Mesenchymal stem cell (in vitro differentiated cells and primary cell): ENCODE measurements around the gene KLHL25.

ENCODE experiments used
- DNase-seq: peaks from one replicate; pipeline ENCODE4 v3.0.0-alpha.2; 2013
- H2AFZ ChIP-seq: one replicate; pipeline ENCODE4 v1.6.1; 2013; ENCODE audit warnings: low read depth, mild to moderate bottlenecking, control low read depth, inconsistent platforms, low read length, moderate library complexity
- H2AK5ac ChIP-seq: 2 replicates; pipeline ENCODE4 v1.6.1; 2013; ENCODE audit warnings: low read length, moderate library complexity, mild to moderate bottlenecking, inconsistent platforms; ENCODE audit not compliant: severe bottlenecking
- H2BK120ac ChIP-seq: one replicate; pipeline ENCODE4 v1.6.1; 2013; ENCODE audit warnings: low read depth, mild to moderate bottlenecking, inconsistent platforms, low read length, moderate library complexity
- H2BK12ac ChIP-seq, 2 experiments: one replicate each; pipeline ENCODE4 v1.6.1; 2013; ENCODE audit warnings: inconsistent platforms in 2 of 2, low read length in 2 of 2, mild to moderate bottlenecking in 2 of 2, moderate library complexity in 2 of 2, control low read depth in 1 of 2
- H2BK15ac ChIP-seq: one replicate; pipeline ENCODE4 v1.6.1; 2013; ENCODE audit warnings: mild to moderate bottlenecking, low read depth, inconsistent platforms; ENCODE audit not compliant: poor library complexity, severe bottlenecking
- H2BK5ac ChIP-seq: 2 replicates; pipeline ENCODE4 v1.6.1; 2013; ENCODE audit warnings: low read depth, mild to moderate bottlenecking, low read length, control low read depth, inconsistent platforms; ENCODE audit not compliant: poor library complexity, severe bottlenecking
- H3K14ac ChIP-seq, 2 experiments: one replicate each; pipeline ENCODE4 v1.6.1; 2013; ENCODE audit warnings: inconsistent platforms in 2 of 2, low read length in 2 of 2, control low read depth in 1 of 2, mild to moderate bottlenecking in 1 of 2, moderate library complexity in 1 of 2
- H3K18ac ChIP-seq, 2 experiments: one replicate each; pipeline ENCODE4 v1.6.1; 2013; ENCODE audit warnings: inconsistent platforms in 2 of 2, low read length in 2 of 2, control low read depth in 1 of 2, low read depth in 1 of 2, mild to moderate bottlenecking in 1 of 2
- H3K23ac ChIP-seq, 2 experiments: one replicate each; pipeline ENCODE4 v1.6.1; 2013; ENCODE audit warnings: inconsistent platforms in 2 of 2, low read length in 2 of 2, mild to moderate bottlenecking in 2 of 2, moderate library complexity in 2 of 2, control low read depth in 1 of 2
- H3K27ac ChIP-seq: 2 replicates; pipeline ENCODE4 v1.5.1; 2013; ENCODE audit warnings: mild to moderate bottlenecking, moderate library complexity, low read length, control low read depth, inconsistent platforms; ENCODE audit not compliant: poor library complexity, severe bottlenecking
- H3K27me3 ChIP-seq, 2 experiments: 2 replicates each; pipeline versions ENCODE4 v1.6.1 to v1.7.0; 2013; ENCODE audit warnings: low read length in 2 of 2, mild to moderate bottlenecking in 2 of 2, moderate library complexity in 2 of 2, control low read depth in 1 of 2, inconsistent platforms in 1 of 2; ENCODE audit not compliant: control insufficient read depth in 1 of 2, insufficient read depth in 1 of 2
- H3K36me3 ChIP-seq, 2 experiments: 2 replicates each; pipeline versions ENCODE4 v1.6.1 to v1.7.0; 2013; ENCODE audit warnings: low read length in 2 of 2, control low read depth in 1 of 2, inconsistent platforms in 1 of 2, low read depth in 1 of 2, mild to moderate bottlenecking in 1 of 2; ENCODE audit not compliant: insufficient read depth in 2 of 2, control insufficient read depth in 1 of 2
- H3K4ac ChIP-seq, 2 experiments: one replicate each; pipeline ENCODE4 v1.6.1; 2013; ENCODE audit warnings: inconsistent platforms in 2 of 2, low read length in 2 of 2, mild to moderate bottlenecking in 2 of 2, moderate library complexity in 2 of 2, control low read depth in 1 of 2, low read depth in 1 of 2
- H3K4me1 ChIP-seq: 2 replicates; pipeline ENCODE4 v1.6.1; 2013; ENCODE audit warnings: low read depth, low read length, control low read depth; ENCODE audit not compliant: control insufficient read depth, insufficient read depth
- H3K4me2 ChIP-seq: 2 replicates; pipeline ENCODE4 v1.6.1; 2013; ENCODE audit warnings: low read length, mild to moderate bottlenecking, inconsistent platforms; ENCODE audit not compliant: poor library complexity, severe bottlenecking
- H3K4me3 ChIP-seq, 2 experiments: 2 replicates each; pipeline versions ENCODE4 v1.5.1 to v1.7.0; 2013; ENCODE audit warnings: low read length in 2 of 2, mild to moderate bottlenecking in 2 of 2, control low read depth in 1 of 2, low read depth in 1 of 2; ENCODE audit not compliant: insufficient read depth in 1 of 2
- H3K79me1 ChIP-seq: replicated peaks from 2 replicates; pipeline ENCODE4 v1.6.1; 2013; ENCODE audit warnings: mild to moderate bottlenecking, control low read depth, low read length, inconsistent platforms; ENCODE audit not compliant: poor library complexity, severe bottlenecking
- H3K9ac ChIP-seq: 2 replicates; pipeline ENCODE4 v1.7.0; 2013; ENCODE audit warnings: mild to moderate bottlenecking, low read length, moderate library complexity
- H3K9me3 ChIP-seq: 2 replicates; pipeline ENCODE4 v1.7.0; 2013; ENCODE audit warnings: mild to moderate bottlenecking, low read length; ENCODE audit not compliant: control insufficient read depth
- H4K8ac ChIP-seq: one replicate; pipeline ENCODE4 v1.6.1; 2013; ENCODE audit warnings: inconsistent platforms, mild to moderate bottlenecking, low read length, moderate library complexity
- H4K91ac ChIP-seq: one replicate; pipeline ENCODE4 v1.6.1; 2013; ENCODE audit warnings: mild to moderate bottlenecking, low read length, inconsistent platforms
- WGBS: methylation state at CpG from one replicate; pipeline ENCODE4 v1.1.7; 2013; ENCODE audit warnings: mixed read lengths; 5-methylcytosine and 5-hydroxymethylcytosine counted together

Gene KLHL25

DNA sequence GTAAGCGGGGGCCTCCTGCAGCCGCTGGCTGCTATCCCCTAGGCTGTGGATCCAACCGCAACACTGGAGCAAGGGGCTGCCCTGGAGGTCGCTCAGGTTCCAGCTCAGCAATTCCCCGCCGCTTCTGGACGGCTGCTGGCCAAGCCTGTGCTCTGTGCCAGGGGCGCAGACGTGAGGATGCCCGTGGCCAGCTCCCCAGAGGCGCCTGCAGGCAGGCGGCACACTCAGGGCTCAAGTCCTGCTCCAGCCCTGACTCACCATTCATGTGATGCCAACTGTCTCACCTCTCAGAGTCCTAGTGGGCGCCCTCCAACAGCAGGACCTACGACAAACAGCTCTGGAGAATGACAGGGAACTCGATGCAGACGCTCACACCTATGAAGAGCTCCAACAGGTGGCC is 31.6 kb downstream of the KLHL25 start:
- Histone ChIP-seq H3K4me1 (peaks cover 44% of the 10 kb centered on the region), H3K23ac (no peak overlapping the region), H2BK5ac (no peak overlapping the region), H3K27ac (no peak overlapping the region), H3K36me3 (peaks cover 0 to 32% of the 10 kb centered on the region in 2 experiments), H3K4me3 (no peak overlapping the region), H3K79me1 (peaks cover 39% of the 10 kb centered on the region), H3K9ac (no peak overlapping the region), H4K91ac (no peak overlapping the region), H3K18ac (no peak overlapping the region), H3K9me3 (no peaks in the 10 kb centered on the region), H2AFZ (no peak overlapping the region), H3K4ac (no peak overlapping the region), H2AK5ac (no peak overlapping the region), H3K14ac (no peak overlapping the region), H2BK15ac (no peak overlapping the region), H2BK12ac (no peak overlapping the region), H3K4me2 (no peak overlapping the region), H2BK120ac (no peak overlapping the region), H3K27me3 (no peaks in the 10 kb centered on the region), H4K8ac (no peak overlapping the region)
- WGBS = 97% methylated on average over 16 of the region's 16 CpGs
- no peak for DNase-seq

DNA sequence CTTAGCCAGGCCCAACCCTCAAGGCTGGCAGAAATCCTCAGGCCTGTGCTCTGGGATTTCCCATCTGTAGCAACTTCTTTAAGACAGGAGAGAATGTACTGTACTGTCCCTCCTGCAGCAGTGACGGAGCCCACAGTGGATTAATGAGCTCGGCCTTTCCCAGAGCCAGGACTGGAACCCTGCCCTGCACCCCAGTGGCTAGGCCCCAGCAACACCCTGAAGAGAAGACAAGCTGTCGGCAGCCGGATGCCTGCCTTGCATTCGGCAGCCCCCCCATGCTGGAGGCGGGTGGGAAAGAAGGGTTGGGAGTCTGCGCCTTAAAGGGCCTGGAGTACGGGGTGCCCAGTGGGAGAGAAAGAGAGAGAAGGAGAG is 32.0 kb downstream of the KLHL25 start:
- Histone ChIP-seq H3K4me3 (no peak overlapping the region), H2BK5ac (no peak overlapping the region), H3K27me3 (no peaks in the 10 kb centered on the region), H3K18ac (no peak overlapping the region), H2BK12ac (no peak overlapping the region), H3K4ac (no peak overlapping the region), H3K9me3 (no peaks in the 10 kb centered on the region), H4K8ac (no peak overlapping the region), H2AK5ac (no peak overlapping the region), H3K4me2 (no peak overlapping the region), H3K79me1 (peaks cover 35% of the 10 kb centered on the region), H4K91ac (peak overlapping the region; percentile 10), H2BK120ac (no peak overlapping the region), H3K9ac (no peak overlapping the region), H2AFZ (no peak overlapping the region), H3K27ac (no peak overlapping the region), H3K36me3 (peaks cover 0 to 32% of the 10 kb centered on the region in 2 experiments), H3K14ac (no peak overlapping the region), H3K4me1 (peaks cover 42% of the 10 kb centered on the region), H2BK15ac (no peak overlapping the region), H3K23ac (no peak overlapping the region)
- DNase-seq = no peak
- 98% methylated on average over 8 of the region's 8 CpGs for WGBS

DNA sequence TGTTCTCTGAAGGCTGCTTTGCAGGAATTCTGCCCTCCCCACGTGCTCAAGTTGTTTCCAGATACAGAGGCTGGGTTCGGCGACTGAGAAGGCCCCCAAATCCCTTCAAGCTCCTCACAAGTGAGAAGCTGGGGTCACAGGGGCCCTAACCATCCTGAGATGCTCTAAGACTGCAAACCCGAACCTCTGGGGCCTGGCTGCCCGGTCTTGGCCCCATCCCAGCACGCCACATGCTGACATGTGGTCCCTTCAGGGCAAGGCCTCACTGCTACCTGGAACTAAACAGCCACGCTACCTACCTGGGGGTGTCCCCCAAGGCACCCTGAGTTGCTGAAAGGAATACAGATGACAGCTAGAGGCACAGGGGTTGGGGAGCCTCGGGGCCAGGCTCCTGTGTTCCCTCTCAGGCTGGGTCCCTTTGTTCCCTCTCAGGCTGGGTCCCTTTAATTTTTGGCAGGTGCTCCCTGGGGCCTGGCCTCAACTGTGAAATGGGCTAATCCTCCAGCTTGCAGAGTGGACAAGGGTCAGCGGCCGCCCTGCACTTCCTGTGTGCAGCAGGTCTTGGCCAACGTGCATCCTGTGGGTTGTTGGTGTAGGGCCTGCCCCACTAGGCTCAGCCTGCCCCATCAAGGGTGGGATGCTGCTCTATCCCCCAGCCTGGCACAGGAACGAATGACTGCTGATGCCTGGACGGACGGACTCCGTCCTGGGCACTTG is 32.5 kb downstream of the KLHL25 start:
- no peaks in the 10 kb centered on the region for H3K9me3 ChIP-seq
- no peak overlapping the region for H3K18ac ChIP-seq
- no peak overlapping the region for H2BK120ac ChIP-seq
- no peak overlapping the region for H2AFZ ChIP-seq
- no peak overlapping the region for H3K9ac ChIP-seq
- H2BK5ac ChIP-seq = no peak overlapping the region
- H2BK15ac ChIP-seq = no peak overlapping the region
- WGBS = 89% methylated on average over 15 of the region's 15 CpGs
- H4K8ac ChIP-seq = no peak overlapping the region
- H3K79me1 ChIP-seq = peaks cover 34% of the 10 kb centered on the region
- no peaks in the 10 kb centered on the region for H3K27me3 ChIP-seq
- H2AK5ac ChIP-seq = no peak overlapping the region
- H2BK12ac ChIP-seq = no peak overlapping the region
- H3K14ac ChIP-seq = no peak overlapping the region
- peaks cover 42% of the 10 kb centered on the region for H3K4me1 ChIP-seq
- no peak overlapping the region for H3K23ac ChIP-seq
- H3K36me3 ChIP-seq = peaks cover 0 to 33% of the 10 kb centered on the region in 2 experiments
- H3K4ac ChIP-seq = no peak overlapping the region
- no peak overlapping the region for H4K91ac ChIP-seq
- no peak overlapping the region for H3K4me3 ChIP-seq
- no peak for DNase-seq
- H3K4me2 ChIP-seq = no peak overlapping the region
- no peak overlapping the region for H3K27ac ChIP-seq

- Histone ChIP-seq H3K27ac (no peak overlapping the region), H3K23ac (no peak overlapping the region), H3K4ac (no peak overlapping the region), H2BK12ac (no peak overlapping the region), H3K18ac (no peak overlapping the region), H3K4me2 (no peak overlapping the region), H4K91ac (no peak overlapping the region), H3K27me3 (no peaks in the 10 kb centered on the region), H3K4me3 (no peak overlapping the region), H4K8ac (no peak overlapping the region), H2BK15ac (no peak overlapping the region), H3K9ac (no peak overlapping the region), H2AFZ (no peak overlapping the region), H2AK5ac (no peak overlapping the region), H3K79me1 (peaks cover 34% of the 10 kb centered on the region), H2BK5ac (no peak overlapping the region), H2BK120ac (no peak overlapping the region), H3K36me3 (peaks cover 0 to 33% of the 10 kb centered on the region in 2 experiments), H3K4me1 (peaks cover 41% of the 10 kb centered on the region), H3K14ac (no peak overlapping the region), H3K9me3 (no peaks in the 10 kb centered on the region)
- WGBS = 89% methylated on average over 7 of the region's 9 CpGs
- peak; percentile 24 for DNase-seq
These were observed 33.1 kb downstream of the KLHL25 start for GRCh38 chr15:85761635-85762034.
